Fibroblast of upper back skin (primary cell): ENCODE results near the gene SULT1C2.
"Not testable (repeated sequence)": the region's sequence is repeated elsewhere in the genome, so short reads cannot be mapped to it uniquely, and the experiment has no call there.

Experiments
- DNase-seq: peaks from one replicate; pipeline ENCODE4 v3.0.0-alpha.2; 2013

SULT1C2 gene

GRCh38 chr2:108288534-108289106 lies at the start of gene SULT1C2:
Gene SULT1C2, plus strand, starts transcription at chr2:108288895. Its CDS starts 4,773 bp downstream, at chr2:108293668.
- no peak for DNase-seq

- DNase-seq, result no peak
Observed at GRCh38 chr2:108239786-108240185, 48.9 kb upstream of the SULT1C2 start, which contains the start of gene SULT1C3. Gene SULT1C3, plus strand, starts transcription at chr2:108239968. Its CDS starts 7,227 bp downstream, at chr2:108247195.

DNA sequence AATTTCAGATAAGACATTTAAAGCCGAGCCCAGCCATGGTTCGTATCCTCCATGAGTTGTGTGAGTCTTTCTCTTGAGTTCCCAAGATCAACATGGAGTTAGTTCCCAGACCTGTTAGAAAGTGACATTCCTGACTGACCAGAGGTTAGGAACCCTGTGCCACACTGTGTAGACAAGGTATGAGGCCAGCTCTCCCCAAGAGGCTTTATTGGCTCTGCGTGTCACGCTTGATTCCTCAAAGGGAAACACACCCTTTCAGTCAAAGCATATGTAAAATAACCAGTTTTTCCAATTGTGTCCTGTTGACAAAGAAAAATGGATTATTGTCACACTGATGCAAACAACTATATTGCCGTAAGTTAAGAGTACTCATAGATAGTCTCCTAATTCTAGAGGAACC lies 47.7 kb upstream of the SULT1C2 start:
- DNase-seq, result no peak

GRCh38 chr2:108243566-108243965 lies 45.1 kb upstream of the SULT1C2 start:
- no peak for DNase-seq

DNA sequence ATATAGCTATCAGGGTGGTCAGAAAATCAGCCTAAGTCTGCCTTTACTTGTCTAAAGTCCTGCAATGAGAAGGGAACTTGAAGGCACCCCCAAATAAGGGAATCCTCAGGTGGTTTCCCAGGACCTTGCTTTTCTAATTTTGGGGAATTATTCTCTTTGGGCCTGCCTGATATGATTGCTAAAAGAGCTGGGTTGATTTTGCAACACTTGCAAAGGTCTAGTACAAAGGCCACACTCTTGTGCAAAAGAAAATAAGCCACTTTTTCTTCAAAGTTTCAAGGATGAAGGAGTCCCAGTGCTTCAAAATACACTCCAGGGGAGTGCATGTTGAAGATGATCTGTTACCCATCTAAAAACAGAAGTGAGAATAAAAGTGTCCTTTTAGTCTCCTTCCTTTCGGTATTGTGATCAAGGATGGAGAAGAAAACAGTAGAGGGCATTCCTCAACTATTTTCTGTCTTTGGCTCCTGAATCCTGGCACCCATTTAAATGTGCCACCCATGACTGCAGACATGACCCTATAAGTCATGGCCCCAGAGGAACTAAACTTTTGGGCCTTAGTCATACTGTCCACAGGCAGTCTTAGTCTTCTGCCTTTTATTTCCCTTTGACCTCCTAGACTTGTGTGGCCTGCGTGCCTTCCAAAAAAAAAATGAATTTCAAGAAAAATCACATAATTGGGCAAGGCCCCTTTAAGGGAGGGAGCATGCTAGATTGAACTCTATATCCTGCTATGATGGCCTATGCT lies 43.9 kb upstream of the SULT1C2 start:
- DNase-seq, result no peak

DNA sequence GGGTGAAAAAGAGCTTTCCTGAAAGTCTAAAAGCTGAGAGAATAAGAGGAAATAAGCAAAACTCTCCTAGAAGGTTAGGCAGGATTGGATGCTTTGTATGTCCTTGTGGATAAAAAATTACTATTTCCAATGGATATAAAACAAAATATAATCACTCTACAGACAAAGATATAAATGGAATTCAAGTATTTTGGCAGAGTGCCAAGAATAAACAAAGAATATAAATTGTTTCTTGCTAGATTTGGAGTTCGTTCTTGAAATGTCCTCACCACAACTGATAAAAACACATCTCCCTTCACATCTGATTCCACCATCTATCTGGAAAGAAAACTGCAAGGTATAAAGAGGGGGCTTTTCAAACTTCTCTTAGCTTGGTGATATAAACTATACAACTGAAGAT lies 35.6 kb upstream of the SULT1C2 start:
- no peak for DNase-seq

DNA sequence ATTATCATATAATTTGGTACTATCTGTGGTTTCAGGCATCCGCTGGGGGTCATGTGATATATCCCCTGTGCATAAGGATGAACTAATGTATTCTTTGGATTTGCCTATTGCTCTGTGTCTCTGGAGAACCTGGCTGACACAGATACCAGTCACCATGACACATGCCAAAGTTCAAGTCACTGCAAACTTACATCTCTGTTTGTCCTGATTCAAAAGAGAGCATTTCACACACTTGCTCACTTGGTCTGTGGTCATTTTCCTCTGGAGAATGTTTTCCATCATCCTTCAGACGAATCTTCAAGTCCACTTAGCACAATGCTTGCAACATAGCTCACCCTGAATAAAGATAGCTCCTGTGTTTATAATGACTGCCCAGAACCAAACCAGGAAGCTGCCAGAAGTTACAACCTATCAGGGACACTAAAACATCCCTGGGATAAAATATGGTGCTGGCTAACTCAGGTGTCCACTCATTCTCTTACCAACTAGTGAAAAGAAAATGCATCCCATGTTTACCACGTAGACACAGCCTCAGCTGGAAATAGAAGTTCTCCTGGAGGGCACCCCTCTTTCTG lies 30.9 kb upstream of the SULT1C2 start:
- DNase-seq, result no peak

GRCh38 chr2:108260773-108261172 lies 27.9 kb upstream of the SULT1C2 start:
- DNase-seq, result no peak

DNA sequence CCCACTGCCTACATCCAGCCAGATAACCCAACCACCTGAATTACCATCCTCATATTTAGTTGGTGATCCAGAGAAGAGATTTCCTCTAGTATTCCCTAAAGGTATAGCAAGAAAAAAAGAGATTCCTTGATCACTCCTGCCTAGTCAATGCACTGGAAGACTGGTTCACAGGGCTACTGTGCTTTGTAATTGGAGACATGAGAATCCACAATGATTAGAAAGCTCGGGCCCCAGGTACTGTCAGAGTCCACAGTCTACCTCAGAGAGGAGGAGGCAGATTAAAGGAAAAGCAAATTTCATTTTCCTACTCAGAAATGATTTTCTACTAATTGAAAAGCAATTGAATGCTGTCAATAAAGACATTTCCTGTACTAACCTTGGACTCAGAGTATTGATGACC lies 26.7 kb upstream of the SULT1C2 start:
- DNase-seq, result no peak

- no peak for DNase-seq
Observed at GRCh38 chr2:108263401-108263800, 25.3 kb upstream of the SULT1C2 start.

DNA sequence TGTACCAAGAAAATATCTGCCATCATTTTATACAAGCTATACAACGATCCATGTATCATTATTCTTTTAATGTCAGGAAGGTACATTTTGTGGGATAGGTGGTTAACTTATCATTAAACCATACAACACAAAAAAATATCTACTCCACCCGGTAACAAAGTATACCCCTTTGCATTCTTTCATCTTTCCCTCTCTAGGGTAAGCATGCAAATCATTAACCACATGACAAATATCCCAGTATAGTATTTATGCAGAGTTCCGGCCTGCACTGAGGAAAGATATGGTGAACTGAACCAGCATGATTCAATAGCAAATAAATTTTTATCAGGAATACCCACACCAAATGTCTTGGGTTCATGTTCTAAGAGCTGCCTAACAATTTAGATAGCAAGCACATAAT lies 22.5 kb upstream of the SULT1C2 start:
- DNase-seq, result no peak

DNA sequence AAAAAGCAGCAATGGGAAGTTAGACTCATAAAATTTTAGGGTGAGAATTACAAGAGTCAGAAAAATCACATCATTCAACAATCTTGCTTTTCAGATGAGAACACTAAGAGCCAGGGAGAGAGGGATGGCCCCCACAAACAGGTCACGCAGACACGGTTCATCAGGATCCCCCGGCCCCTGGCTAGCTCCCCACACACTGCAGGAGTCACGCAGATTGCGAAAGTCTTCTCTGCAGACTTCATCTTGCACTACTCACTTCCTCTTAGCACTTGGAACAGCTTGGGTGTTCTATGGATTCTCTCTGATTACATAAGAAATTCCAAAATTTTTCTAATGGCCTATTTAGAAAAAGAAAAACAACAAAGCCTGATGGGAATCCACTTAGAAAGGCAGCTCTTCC lies 21.6 kb upstream of the SULT1C2 start:
- peak; percentile 64 for DNase-seq

- DNase-seq, result peak; percentile 61
Observed at GRCh38 chr2:108268001-108268400, 20.7 kb upstream of the SULT1C2 start.

- no peak for DNase-seq
Observed at GRCh38 chr2:108270346-108270745, 18.3 kb upstream of the SULT1C2 start.

DNA sequence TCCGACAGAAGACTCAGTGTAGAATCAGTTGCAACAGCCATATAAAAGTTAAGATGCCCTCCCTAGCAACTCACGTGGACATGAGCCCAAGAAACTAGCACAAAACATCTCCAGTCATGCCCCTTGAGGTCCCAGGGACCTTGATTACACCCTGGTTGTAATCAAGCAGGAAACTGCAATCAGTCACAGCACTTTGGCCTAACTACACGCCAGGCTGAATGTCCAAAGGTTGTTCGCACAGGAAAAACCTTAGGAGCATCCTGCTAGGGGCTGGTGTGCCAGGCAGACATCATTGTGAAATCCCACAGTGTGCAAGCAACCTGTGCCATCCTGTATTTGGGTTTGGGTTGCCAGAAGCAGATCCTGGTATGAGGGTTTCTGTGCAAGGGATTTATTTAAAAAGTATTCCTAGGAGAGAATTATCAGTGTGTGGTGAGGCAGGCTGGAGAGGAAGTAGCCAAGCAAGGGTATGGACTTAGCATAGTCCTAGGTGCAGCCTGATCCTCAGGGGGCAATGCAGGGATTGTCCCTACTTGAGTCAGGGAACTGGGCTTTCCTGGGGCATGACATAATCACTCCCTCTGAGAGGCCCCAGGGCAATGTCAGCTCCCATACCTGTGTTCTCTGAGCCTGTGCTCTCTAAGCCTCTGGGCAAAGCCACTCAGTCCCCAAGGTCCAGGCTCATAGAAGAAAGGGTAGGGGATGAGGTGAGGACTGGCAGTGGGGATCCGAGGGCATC lies 17.8 kb upstream of the SULT1C2 start:
- DNase-seq, result no peak

DNA sequence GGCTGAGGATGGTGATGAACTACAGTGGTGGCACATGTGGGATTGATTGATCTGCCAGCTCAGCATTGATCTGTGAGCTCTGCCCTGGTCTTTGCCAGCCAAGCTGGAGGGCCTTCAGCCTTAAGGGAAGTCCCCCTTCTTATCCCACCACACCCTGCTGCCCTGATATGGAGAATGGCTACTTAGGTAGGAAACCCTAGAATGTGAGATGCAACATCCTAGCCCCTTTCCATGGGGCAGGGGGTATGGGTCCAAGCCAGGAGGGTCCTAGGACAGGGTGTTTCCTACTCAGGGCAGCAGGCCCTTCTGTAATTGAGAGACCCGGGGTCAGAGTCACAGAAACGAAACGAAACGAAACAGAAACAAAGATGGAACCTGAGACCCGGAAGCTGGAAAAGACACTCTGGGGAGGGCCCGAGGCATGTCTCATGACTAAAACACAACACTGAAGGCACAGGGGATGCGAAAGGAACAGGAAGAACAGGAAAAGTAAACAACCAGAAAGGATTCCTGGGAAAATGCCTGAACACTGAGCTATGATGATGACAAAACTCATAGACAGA lies 16.9 kb upstream of the SULT1C2 start:
- peak; percentile 57 for DNase-seq

DNA sequence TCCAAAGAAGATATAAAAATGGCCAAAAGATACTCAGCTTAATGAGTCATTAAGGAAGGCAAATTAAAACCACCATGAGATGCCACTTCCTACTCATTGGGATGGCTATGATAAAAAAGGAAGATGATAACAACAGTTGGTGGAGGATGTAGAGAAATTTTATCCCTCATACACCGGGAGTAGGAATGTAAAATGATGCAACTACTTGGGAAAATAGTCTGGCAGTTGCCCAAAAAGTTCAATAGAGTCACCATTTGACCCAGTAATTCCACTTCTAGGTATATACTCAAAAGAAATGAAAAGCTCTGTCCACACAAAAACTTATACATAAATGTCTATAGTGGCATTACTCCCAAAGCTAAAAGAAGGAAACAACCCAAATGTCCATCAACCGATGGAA lies 10.1 kb upstream of the SULT1C2 start:
- DNase-seq, result peak; percentile 58

GRCh38 chr2:108279468-108279867 lies 9.2 kb upstream of the SULT1C2 start:
- no peak for DNase-seq

- no peak for DNase-seq
Observed at GRCh38 chr2:108280466-108280865, 8.2 kb upstream of the SULT1C2 start.

DNA sequence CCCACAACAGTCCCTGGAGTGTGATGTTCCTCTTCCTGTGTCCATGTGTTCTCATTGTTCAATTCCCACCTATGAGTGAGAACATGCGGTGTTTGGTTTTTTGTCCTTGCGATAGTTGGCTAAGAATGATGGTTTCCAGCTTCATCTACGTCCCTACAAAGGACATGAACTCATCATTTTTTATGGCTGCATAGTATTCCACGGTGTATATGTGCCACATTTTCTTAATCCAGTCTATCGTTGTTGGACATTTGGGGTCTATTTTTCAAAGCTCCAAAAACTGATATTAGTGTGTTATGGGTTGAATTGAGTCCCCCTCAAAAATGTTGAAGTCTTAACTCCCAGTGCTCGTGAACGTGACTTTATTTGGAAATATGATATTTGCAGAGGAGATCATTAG lies 4.1 kb upstream of the SULT1C2 start:
- not testable (repeated sequence) for DNase-seq

DNA sequence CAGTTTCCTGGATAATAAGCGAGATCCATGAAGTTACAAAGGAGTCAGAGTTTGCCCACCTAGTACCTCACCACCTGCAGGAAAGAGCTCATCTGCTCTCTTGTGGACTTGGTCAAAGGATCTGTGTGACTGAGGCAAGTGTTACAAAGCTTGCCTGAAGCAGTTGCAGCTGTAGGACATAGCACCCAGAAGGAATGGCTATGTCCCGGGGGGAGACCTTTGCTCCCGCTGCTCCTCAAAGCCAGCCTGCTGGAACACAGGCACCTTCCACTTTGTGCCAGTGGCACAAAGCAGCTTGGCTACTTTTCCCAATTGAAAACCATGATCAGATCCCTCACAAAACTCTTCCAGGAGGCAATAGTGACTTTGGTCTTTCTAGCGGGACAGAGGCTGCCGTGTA lies 3.1 kb upstream of the SULT1C2 start:
- DNase-seq, result no peak

- no peak for DNase-seq
Observed at GRCh38 chr2:108287169-108287568, 1.5 kb upstream of the SULT1C2 start.

GRCh38 chr2:108293850-108294249 lies 5.2 kb downstream of the SULT1C2 start:
- no peak for DNase-seq
